ENCODE results near the gene SMIM44. TPM values are rescaled to one million over a fixed set of nuclear protein-coding genes. Genes with fewer than 3 reads are reported as not detected.

Gene SMIM44
- total RNA-seq, 1 donor from 2014 or later: not detected

DNA sequence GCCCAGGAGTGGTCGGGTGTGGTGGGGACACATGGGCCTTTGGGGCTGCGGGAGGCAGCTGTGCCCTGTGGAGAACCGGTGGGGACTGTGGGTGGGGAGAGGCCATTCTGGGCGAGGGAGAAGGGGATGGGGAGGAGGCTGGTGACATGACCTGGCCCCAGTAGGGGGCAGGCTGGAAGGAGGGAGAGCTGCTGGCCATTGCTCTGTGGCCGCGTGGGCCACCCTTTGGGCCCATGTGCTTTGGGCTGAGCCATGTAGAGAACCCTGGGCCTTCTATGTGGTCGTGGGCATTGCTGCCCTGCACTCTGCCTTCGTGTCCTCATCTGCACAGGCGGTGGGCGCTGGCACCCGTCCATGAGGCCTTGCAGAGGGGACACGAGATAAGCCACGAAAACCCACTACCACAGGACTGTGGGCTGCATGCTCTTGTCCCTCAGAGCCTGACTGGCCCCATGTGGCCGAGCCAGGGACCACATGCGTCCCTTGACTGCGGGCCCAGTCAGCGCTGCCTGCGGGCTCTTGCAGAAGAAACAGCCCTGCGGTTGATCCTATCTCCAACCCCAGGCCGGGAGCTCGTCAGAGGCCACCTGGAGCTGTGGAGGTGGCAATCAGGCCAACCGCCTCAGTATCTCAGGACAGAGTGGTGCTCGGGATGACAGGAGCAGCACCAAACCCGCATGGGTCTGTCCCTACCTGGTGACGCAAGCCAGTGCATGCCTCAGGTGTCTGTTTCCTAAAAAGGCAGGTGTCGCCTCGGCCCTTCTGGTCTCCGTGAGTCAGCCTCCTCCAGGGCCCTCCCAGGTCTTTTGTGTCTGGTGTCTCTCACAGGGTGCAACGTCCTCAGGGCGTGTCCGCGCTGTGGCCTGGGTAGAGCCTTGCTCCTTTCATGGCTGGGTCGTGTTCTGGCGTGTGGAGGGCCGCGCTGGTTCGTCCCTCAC is 37.2 kb upstream of the SMIM44 start:
- peak overlapping the region; percentile 68 for H3K27ac ChIP-seq
- peak in 1 of 2 donors; percentile 90 for DNase-seq (ENCODE audit: extremely low spot score in 2 of 2)

DNA sequence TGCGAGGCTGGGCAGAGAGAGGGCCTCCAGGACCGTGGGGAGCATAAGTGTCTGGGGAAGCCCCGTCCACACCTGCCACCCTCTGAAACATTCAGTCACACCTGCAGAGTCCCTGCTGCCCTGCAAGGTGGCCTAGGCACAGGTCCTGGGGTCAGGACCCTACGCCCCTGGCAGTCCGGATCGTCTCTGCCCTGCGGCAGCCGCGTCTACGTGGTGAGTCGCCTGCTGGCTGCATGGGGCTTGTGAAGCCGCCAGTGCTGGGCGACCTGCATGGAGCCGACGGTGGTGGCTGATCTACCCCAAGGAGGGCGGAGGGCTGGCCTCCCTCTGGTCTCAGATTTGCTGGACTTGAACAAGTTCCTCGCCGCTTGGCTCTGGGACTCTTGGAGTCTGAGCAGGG is 35.9 kb upstream of the SMIM44 start:
- Histone ChIP-seq H3K9me3 (no peaks in the 10 kb centered on the region), H3K4me1 (peaks cover 74% of the 10 kb centered on the region), H3K27ac (no peak overlapping the region), H3K36me3 (peaks cover 0 to 18% of the 10 kb centered on the region in 2 donors), H3K4me3 (no peak overlapping the region), H3K27me3 (no peaks in the 10 kb centered on the region)
- no peak for DNase-seq (ENCODE audit: extremely low spot score in 2 of 2)
- TF ChIP-seq POLR2AphosphoS5 (IDR thresholded peaks at IDR 0.05; ENCODE audit: insufficient read depth in 1 of 2, low read depth in 1 of 2) (no peak), POLR2A (IDR thresholded peaks at IDR 0.05) (no peak)
- TF ChIP-seq, protein P1, sequence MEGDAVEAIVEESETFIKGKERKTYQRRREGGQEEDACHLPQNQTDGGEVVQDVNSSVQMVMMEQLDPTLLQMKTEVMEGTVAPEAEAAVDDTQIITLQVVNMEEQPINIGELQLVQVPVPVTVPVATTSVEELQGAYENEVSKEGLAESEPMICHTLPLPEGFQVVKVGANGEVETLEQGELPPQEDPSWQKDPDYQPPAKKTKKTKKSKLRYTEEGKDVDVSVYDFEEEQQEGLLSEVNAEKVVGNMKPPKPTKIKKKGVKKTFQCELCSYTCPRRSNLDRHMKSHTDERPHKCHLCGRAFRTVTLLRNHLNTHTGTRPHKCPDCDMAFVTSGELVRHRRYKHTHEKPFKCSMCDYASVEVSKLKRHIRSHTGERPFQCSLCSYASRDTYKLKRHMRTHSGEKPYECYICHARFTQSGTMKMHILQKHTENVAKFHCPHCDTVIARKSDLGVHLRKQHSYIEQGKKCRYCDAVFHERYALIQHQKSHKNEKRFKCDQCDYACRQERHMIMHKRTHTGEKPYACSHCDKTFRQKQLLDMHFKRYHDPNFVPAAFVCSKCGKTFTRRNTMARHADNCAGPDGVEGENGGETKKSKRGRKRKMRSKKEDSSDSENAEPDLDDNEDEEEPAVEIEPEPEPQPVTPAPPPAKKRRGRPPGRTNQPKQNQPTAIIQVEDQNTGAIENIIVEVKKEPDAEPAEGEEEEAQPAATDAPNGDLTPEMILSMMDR (IDR thresholded peaks at IDR 0.05): no peak
- intact Hi-C loops (cut with DNase I): no loop called here

More for the DNA sequence above, 37.2 kb upstream of the SMIM44 start:
- Histone ChIP-seq H3K9me3 (no peaks in the 10 kb centered on the region), H3K4me1 (peaks cover 62% of the 10 kb centered on the region), H3K4me3 (no peak overlapping the region), H3K27me3 (no peaks in the 10 kb centered on the region), H3K36me3 (peaks cover 0 to 28% of the 10 kb centered on the region in 2 donors)
- peak in 1 of 2 donors; percentile 45 for TF ChIP-seq POLR2AphosphoS5 (IDR thresholded peaks at IDR 0.05; ENCODE audit: insufficient read depth in 1 of 2, low read depth in 1 of 2)
- TF ChIP-seq, protein P1 (IDR thresholded peaks at IDR 0.05): no peak
- intact Hi-C loops (cut with DNase I): no loop called here

DNA sequence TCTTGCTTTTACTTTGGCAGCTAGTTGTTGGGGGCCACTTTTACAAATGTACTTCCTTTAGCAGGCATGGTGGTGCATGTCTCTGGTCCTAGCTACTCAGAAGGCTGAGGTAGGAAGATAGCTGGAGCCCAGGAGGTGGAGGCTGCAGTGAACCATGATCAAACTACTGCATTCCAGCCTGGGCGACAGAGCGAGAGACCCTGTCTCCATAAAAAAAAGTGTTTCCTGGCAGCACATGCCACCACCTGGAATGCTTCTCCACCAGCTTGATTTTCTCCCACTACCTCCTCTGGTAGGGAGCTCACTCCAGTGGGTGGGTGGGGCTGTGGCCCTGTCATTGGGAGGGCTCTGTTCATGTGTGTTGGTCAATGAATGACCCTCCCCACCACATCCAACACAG is 35.4 kb upstream of the SMIM44 start:
- peaks cover 75% of the 10 kb centered on the region for H3K4me1 ChIP-seq
- H3K36me3 ChIP-seq: peaks cover 0 to 14% of the 10 kb centered on the region in 2 donors
- intact Hi-C loops (cut with DNase I): no loop called here
- no peaks in the 10 kb centered on the region for H3K27me3 ChIP-seq
- DNase-seq (ENCODE audit: extremely low spot score in 2 of 2): no peak
- H3K4me3 ChIP-seq: no peak overlapping the region
- TF ChIP-seq POLR2A (IDR thresholded peaks at IDR 0.05): no peak
- TF ChIP-seq POLR2AphosphoS5 (IDR thresholded peaks at IDR 0.05; ENCODE audit: insufficient read depth in 1 of 2, low read depth in 1 of 2): no peak
- H3K9me3 ChIP-seq: no peaks in the 10 kb centered on the region
- no peak overlapping the region for H3K27ac ChIP-seq

DNA sequence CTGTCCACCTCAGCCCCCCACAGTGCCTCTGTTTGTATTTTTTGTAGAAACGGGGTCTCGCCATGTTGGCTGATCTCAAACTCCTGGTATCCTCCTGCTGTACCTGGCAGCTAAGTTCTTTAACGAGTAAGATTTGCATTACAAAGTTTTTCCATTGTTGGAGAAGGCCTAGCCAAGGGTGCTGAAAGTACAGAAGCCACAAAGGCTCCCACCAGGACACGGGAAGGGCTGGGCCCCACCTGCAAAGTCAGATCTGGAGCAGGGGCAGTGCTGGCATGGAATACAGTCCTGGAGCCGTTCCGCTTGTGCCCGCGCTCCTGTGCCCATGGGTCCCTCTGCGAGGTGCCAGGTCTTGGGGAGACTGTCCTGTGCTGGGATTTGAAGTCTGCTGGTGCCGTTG is 35.0 kb upstream of the SMIM44 start:
- Histone ChIP-seq H3K4me3 (no peak overlapping the region), H3K27ac (no peak overlapping the region), H3K9me3 (no peaks in the 10 kb centered on the region), H3K27me3 (no peaks in the 10 kb centered on the region), H3K4me1 (peaks cover 79% of the 10 kb centered on the region), H3K36me3 (peaks cover 0 to 10% of the 10 kb centered on the region in 2 donors)
- TF ChIP-seq POLR2A (IDR thresholded peaks at IDR 0.05) (no peak), POLR2AphosphoS5 (IDR thresholded peaks at IDR 0.05; ENCODE audit: insufficient read depth in 1 of 2, low read depth in 1 of 2) (no peak)
- TF ChIP-seq, protein P1 (IDR thresholded peaks at IDR 0.05): no peak
- DNase-seq (ENCODE audit: extremely low spot score in 2 of 2): no peak
- intact Hi-C loops (cut with DNase I): no loop called here

DNA sequence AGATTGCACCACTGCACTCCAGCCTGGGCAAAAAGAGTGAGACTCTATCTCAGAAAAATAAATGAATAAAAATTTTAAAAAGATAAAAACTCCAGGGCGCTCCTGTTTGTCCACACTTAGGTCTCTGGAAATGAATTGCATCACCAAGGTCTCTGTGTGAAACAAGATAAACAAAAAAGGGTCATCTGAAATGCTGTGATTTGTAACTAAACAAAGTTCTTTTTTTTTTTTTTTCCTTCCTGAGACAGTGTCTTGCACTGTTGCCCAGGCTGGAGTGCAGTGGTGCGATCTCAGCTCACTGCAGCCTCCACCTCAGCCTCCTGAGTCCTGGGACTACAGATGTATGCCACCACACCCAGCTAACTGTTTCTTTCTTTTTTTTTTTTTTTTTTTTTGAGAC is 34.4 kb upstream of the SMIM44 start:
- no peak for DNase-seq (ENCODE audit: extremely low spot score in 2 of 2)
- Histone ChIP-seq H3K27me3 (no peaks in the 10 kb centered on the region), H3K4me1 (peaks cover 81% of the 10 kb centered on the region), H3K9me3 (no peaks in the 10 kb centered on the region), H3K36me3 (peaks cover 0 to 4% of the 10 kb centered on the region in 2 donors), H3K4me3 (no peak overlapping the region), H3K27ac (no peak overlapping the region)
- intact Hi-C loops (cut with DNase I): no loop called here
- TF ChIP-seq, protein P1 (IDR thresholded peaks at IDR 0.05): no peak
- TF ChIP-seq POLR2A (IDR thresholded peaks at IDR 0.05): no peak
